GM18502 (cell line): ENCODE measurements around the gene RTN4RL1.
"Not testable (repeated sequence)": the region's sequence is repeated elsewhere in the genome, so short reads cannot be mapped to it uniquely, and the experiment has no call there.

Experiments used
- ATAC-seq: cut with Tn5 transposase; IDR thresholded peaks from one replicate; pipeline ENCODE4 v1.9.1; 2021; ENCODE audit warnings: mild to moderate bottlenecking; ENCODE audit not compliant: unreplicated experiment, poor library complexity

The RTN4RL1 gene

GRCh38 chr17:2027528-2028233, 2.5 kb upstream of the RTN4RL1 start:
- no peak for ATAC-seq

GRCh38 chr17:2025622-2026309, 632 bp upstream of the RTN4RL1 start:
- no peak for ATAC-seq

- no peak for ATAC-seq
Measured at GRCh38 chr17:2024572-2025219, 438 bp downstream of the RTN4RL1 start.

- no peak for ATAC-seq
Measured at GRCh38 chr17:2023692-2024571, 1.2 kb downstream of the RTN4RL1 start.

- ATAC-seq = no peak
Measured at GRCh38 chr17:2023256-2023655, 1.9 kb downstream of the RTN4RL1 start.

- ATAC-seq = no peak
Measured at GRCh38 chr17:2022647-2023240, 2.4 kb downstream of the RTN4RL1 start.

GRCh38 chr17:2020721-2021120, 4.4 kb downstream of the RTN4RL1 start:
- ATAC-seq = no peak

- no peak for ATAC-seq
Measured at GRCh38 chr17:2019723-2020122, 5.4 kb downstream of the RTN4RL1 start.

GRCh38 chr17:2018716-2019510, 6.2 kb downstream of the RTN4RL1 start:
- no peak for ATAC-seq

- ATAC-seq = no peak
Measured at GRCh38 chr17:2017274-2017941, 7.7 kb downstream of the RTN4RL1 start.

GRCh38 chr17:2016494-2016893, 8.6 kb downstream of the RTN4RL1 start:
- ATAC-seq = no peak

- ATAC-seq = no peak
Measured at GRCh38 chr17:2015314-2015713, 9.8 kb downstream of the RTN4RL1 start.

- no peak for ATAC-seq
Measured at GRCh38 chr17:2013994-2014317, 11.2 kb downstream of the RTN4RL1 start.

- ATAC-seq = not testable (repeated sequence)
Measured at GRCh38 chr17:2013220-2013993, 11.7 kb downstream of the RTN4RL1 start.

GRCh38 chr17:2012499-2012898, 12.6 kb downstream of the RTN4RL1 start:
- no peak for ATAC-seq

- no peak for ATAC-seq
Measured at GRCh38 chr17:2011411-2012371, 13.4 kb downstream of the RTN4RL1 start.

GRCh38 chr17:2009737-2010136, 15.4 kb downstream of the RTN4RL1 start:
- no peak for ATAC-seq
